Panc1 (cell line): ENCODE data around the gene MRPS12. TPM values are rescaled to one million over a fixed set of nuclear protein-coding genes. Genes with fewer than 3 reads are reported as not detected.

Source experiments
- ATAC-seq: fragments of 200-7000 bp; cut with Tn5 transposase; 2 replicates; pipeline ENCODE4 v1.9.1; 2020; ENCODE audit warnings: mild to moderate bottlenecking, moderate library complexity
- BruUV-seq: library from RNA; stranded (reverse); fragments of 400-500 nt; replicated peaks from 2 replicates; lab custom pipeline; 2021; lab: Mats Ljungman, UMichigan
- CTCF ChIA-PET: fragments of 300-600 bp; sonication (Branson Sonifier 250); formaldehyde crosslinking; loops from one replicate; lab custom pipeline; 2022; ENCODE audit warnings: antibody characterized with exemption; lab: Charles Lee
- POLR2A ChIA-PET: fragments of 300-600 bp; sonication (Branson Sonifier 250); formaldehyde crosslinking; loops from one replicate; lab custom pipeline; 2022; ENCODE audit warnings: antibody characterized with exemption; lab: Charles Lee
- DNase-seq: peaks from one replicate; pipeline ENCODE4 v3.0.0-alpha.2; 2010; ENCODE audit warnings: low read depth, low spot score
- H3K27ac ChIP-seq: 2 replicates; pipeline ENCODE4 v1.5.1; 2011; ENCODE audit warnings: mild to moderate bottlenecking, low read length, inconsistent platforms
- H3K27me3 ChIP-seq: fragments of 200-500 bp; sonication (Bioruptor generic); 2 replicates; pipeline ENCODE4 v1.6.0; 2014; ENCODE audit warnings: low read length, inconsistent platforms; ENCODE audit not compliant: control insufficient read depth, insufficient read depth
- H3K36me3 ChIP-seq: fragments of 200-500 bp; sonication (Bioruptor generic); 2 replicates; pipeline ENCODE4 v1.5.1; 2014; ENCODE audit warnings: inconsistent platforms, mild to moderate bottlenecking, low read length, moderate library complexity; ENCODE audit not compliant: control insufficient read depth, insufficient read depth
- H3K4me1 ChIP-seq: 2 replicates; pipeline ENCODE4 v1.5.1; 2011; ENCODE audit warnings: inconsistent platforms, mild to moderate bottlenecking, low read length, moderate library complexity; ENCODE audit not compliant: control insufficient read depth, insufficient read depth
- H3K4me3 ChIP-seq, 2 experiments: 2 replicates each; pipeline ENCODE4 v1.5.1; 2011 to 2012; ENCODE audit warnings: low read depth in 2 of 2, low read length in 2 of 2, mild to moderate bottlenecking in 2 of 2, inconsistent platforms in 1 of 2, moderate library complexity in 1 of 2
- H3K9me3 ChIP-seq: fragments of 200-500 bp; sonication (Bioruptor generic); 2 replicates; pipeline ENCODE4 v1.5.1; 2014; ENCODE audit warnings: low read depth, mild to moderate bottlenecking, inconsistent platforms, low read length, moderate library complexity; ENCODE audit not compliant: control insufficient read depth, insufficient read depth
- POLR2AphosphoS5 ChIP-seq: IDR thresholded peaks from 2 replicates; pipeline ENCODE4 v1.6.1; 2012; ENCODE audit warnings: mild to moderate bottlenecking, low read depth, low read length, moderate library complexity
- SIN3A ChIP-seq: IDR thresholded peaks from 2 replicates; pipeline ENCODE4 v1.6.1; 2012; ENCODE audit warnings: low read depth, mild to moderate bottlenecking, low read length, moderate library complexity, borderline replicate concordance; ENCODE audit not compliant: insufficient read depth
- TCF7L2 ChIP-seq: IDR thresholded peaks from 2 replicates; pipeline ENCODE4 v1.6.1; 2011; ENCODE audit warnings: mild to moderate bottlenecking, low read depth, low read length, inconsistent platforms
- in situ Hi-C: cut with HindIII; loops from 2 replicates; pipeline ENCODE4 v1.10.0; 2016; ENCODE audit warnings: low sequenced_read_pairs, low pct_unique_long_range_greater_than_20kb
- intact Hi-C: fragments of 100-400 bp; cut with micrococcal nuclease; formaldehyde crosslinking; loops from one replicate; pipeline ENCODE4 v1.10.0; 2022; ENCODE audit not compliant: unreplicated experiment
- total RNA-seq: library from RNA; stranded (reverse); gene quantifications from one replicate; pipeline ENCODE4 v1.2.1, GENCODE V29; 2021; ENCODE audit not compliant: unreplicated experiment
- TF ChIP-seq, protein P1 (sequence below): fragments of 450-650 bp; IDR thresholded peaks from 2 replicates; pipeline ENCODE4 v1.5.1; 2017; ENCODE audit warnings: mild to moderate bottlenecking
- TF ChIP-seq, protein P2 (sequence below), 2 experiments: IDR thresholded peaks; 2 replicates each; pipeline ENCODE4 v1.6.1; 2011 to 2012; ENCODE audit warnings: low read depth in 2 of 2, control low read depth in 1 of 2, low read length in 1 of 2, mild to moderate bottlenecking in 1 of 2, moderate library complexity in 1 of 2; ENCODE audit not compliant: insufficient read depth in 1 of 2

The MRPS12 gene
- total RNA-seq, 1 experiment from 2014 or later, result 511 TPM

DNA sequence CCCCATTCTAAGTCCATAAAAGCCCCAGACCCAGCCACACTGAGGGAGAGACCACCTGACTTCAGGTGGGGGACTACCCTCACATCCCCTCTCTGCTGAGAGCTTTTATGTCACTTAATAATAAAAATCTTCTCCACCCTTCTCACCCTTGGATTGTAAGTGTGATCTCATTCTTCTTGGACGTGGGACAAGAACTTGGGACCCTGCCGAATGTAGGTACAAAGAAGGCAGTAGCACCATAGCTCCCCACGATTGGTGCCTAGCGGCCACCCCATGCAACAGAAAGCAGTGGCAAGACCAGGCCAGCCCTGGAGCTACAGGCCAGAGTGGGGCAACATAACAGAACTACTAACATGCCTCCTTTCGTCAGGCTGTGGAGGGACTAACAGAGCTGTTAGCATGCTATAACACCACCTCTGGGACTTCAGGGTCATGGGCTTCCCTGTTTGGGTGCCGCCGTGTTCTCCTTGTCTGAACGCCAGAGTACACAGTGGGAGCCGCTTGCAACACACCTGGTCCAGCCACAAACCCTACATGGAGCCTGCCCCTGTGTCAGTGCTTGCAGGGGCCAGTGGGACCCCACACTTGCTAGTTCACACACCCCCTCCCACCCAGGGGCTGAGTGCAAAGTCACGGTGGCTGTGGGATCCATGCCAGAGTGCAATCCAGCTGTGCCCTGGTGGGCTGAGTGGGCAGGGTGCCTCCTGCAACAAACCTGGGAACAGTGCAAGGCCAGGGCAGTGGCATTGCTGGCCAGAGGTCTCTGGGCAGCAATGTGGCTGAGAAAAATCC lies 50.0 kb downstream of the MRPS12 start:
- ChIA-PET CTCF (no interaction called here), POLR2A (interaction anchor here (0.6 to 0.7 kb wide), 3 partner anchors 97 to 414 kb away, joined by 4 to 9 read pairs (median 6); no protein-coding TSS in a partner anchor)
- in situ Hi-C loops (loop anchor here (5.0 to 25.0 kb wide), 2 partner anchors 802 to 957 kb away; partner anchors contain the start of gene FCGBP), intact Hi-C loops (no loop called here)
- H3K36me3 ChIP-seq, result no peaks in the 10 kb centered on the region
- H3K4me1 ChIP-seq, result peaks cover 27% of the 10 kb centered on the region
- H3K4me3 ChIP-seq, result no peak overlapping the region
- DNase-seq (no peak), ATAC-seq (no peak)
- TF ChIP-seq, protein P1, sequence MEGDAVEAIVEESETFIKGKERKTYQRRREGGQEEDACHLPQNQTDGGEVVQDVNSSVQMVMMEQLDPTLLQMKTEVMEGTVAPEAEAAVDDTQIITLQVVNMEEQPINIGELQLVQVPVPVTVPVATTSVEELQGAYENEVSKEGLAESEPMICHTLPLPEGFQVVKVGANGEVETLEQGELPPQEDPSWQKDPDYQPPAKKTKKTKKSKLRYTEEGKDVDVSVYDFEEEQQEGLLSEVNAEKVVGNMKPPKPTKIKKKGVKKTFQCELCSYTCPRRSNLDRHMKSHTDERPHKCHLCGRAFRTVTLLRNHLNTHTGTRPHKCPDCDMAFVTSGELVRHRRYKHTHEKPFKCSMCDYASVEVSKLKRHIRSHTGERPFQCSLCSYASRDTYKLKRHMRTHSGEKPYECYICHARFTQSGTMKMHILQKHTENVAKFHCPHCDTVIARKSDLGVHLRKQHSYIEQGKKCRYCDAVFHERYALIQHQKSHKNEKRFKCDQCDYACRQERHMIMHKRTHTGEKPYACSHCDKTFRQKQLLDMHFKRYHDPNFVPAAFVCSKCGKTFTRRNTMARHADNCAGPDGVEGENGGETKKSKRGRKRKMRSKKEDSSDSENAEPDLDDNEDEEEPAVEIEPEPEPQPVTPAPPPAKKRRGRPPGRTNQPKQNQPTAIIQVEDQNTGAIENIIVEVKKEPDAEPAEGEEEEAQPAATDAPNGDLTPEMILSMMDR, result no peak
- TF ChIP-seq SIN3A (no peak), POLR2AphosphoS5 (no peak), TCF7L2 (no peak)
- TF ChIP-seq, protein P2, sequence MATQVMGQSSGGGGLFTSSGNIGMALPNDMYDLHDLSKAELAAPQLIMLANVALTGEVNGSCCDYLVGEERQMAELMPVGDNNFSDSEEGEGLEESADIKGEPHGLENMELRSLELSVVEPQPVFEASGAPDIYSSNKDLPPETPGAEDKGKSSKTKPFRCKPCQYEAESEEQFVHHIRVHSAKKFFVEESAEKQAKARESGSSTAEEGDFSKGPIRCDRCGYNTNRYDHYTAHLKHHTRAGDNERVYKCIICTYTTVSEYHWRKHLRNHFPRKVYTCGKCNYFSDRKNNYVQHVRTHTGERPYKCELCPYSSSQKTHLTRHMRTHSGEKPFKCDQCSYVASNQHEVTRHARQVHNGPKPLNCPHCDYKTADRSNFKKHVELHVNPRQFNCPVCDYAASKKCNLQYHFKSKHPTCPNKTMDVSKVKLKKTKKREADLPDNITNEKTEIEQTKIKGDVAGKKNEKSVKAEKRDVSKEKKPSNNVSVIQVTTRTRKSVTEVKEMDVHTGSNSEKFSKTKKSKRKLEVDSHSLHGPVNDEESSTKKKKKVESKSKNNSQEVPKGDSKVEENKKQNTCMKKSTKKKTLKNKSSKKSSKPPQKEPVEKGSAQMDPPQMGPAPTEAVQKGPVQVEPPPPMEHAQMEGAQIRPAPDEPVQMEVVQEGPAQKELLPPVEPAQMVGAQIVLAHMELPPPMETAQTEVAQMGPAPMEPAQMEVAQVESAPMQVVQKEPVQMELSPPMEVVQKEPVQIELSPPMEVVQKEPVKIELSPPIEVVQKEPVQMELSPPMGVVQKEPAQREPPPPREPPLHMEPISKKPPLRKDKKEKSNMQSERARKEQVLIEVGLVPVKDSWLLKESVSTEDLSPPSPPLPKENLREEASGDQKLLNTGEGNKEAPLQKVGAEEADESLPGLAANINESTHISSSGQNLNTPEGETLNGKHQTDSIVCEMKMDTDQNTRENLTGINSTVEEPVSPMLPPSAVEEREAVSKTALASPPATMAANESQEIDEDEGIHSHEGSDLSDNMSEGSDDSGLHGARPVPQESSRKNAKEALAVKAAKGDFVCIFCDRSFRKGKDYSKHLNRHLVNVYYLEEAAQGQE (IDR thresholded peaks at IDR 0.05; ENCODE audit: insufficient read depth in 1 of 2, low read depth in 2 of 2, low read length in 1 of 2), result no peak
- no peaks in the 10 kb centered on the region for H3K27me3 ChIP-seq
- H3K27ac ChIP-seq, result no peak overlapping the region
- peaks cover 9% of the 10 kb centered on the region; the same call in 1 of the 2 replicates for H3K9me3 ChIP-seq
- no TSS peak for BruUV-seq

Other genes starting within 250 kb of the MRPS12 start
- 58.5 TPM for gene CAPN12, start 186.5 kb upstream of the MRPS12 start, total RNA-seq
- gene LGALS7, start 157.4 kb upstream of the MRPS12 start, total RNA-seq, result not detected
- 3.6 TPM for gene LGALS7B, start 141.7 kb upstream of the MRPS12 start, total RNA-seq
- 3.9 TPM for gene LGALS4, start 118.0 kb upstream of the MRPS12 start, total RNA-seq
- gene ECH1, start 99.2 kb upstream of the MRPS12 start, total RNA-seq, result 945 TPM
- 749 TPM for gene HNRNPL, start 81.0 kb upstream of the MRPS12 start, total RNA-seq
- gene RINL, start 52.7 kb upstream of the MRPS12 start, total RNA-seq, result 1.3 TPM
- gene SIRT2, start 31.3 kb upstream of the MRPS12 start, total RNA-seq, result 162 TPM
- 185 TPM for gene NFKBIB, start 31.0 kb upstream of the MRPS12 start, total RNA-seq
- gene CCER2, start 18.8 kb upstream of the MRPS12 start, total RNA-seq, result 1.3 TPM
- 186 TPM for gene SARS2, start 181 bp upstream of the MRPS12 start, total RNA-seq
- gene FBXO17, start 44.8 kb downstream of the MRPS12 start, total RNA-seq, result 411 TPM
- gene FBXO27, start 101.6 kb downstream of the MRPS12 start, total RNA-seq, result 443 TPM
- 10.3 TPM for gene ACP7, start 153.4 kb downstream of the MRPS12 start, total RNA-seq
- gene PAK4, start 194.8 kb downstream of the MRPS12 start, total RNA-seq, result 311 TPM